ENCODE data around the gene ZNF790.
A peak's percentile ranks its signal among the peaks of the same experiment; 100 is the strongest.

ZNF790 gene

GRCh38 chr19:36771261-36772231 lies 66.6 kb downstream of the ZNF790 start:
- peak; percentile 7 for DNase-seq

All from activated T-cell treated with anti-CD3 and anti-CD28 coated beads for 4 hours (primary cell).